CMK (cell line): ENCODE measurements around the gene FADS2.
"Not testable (repeated sequence)": the region's sequence is repeated elsewhere in the genome, so short reads cannot be mapped to it uniquely, and the experiment has no call there.

ENCODE experiments used
- DNase-seq: peaks from one replicate; pipeline ENCODE4 v3.0.0-alpha.2; 2010; ENCODE audit warnings: low read depth

The FADS2 gene

DNA sequence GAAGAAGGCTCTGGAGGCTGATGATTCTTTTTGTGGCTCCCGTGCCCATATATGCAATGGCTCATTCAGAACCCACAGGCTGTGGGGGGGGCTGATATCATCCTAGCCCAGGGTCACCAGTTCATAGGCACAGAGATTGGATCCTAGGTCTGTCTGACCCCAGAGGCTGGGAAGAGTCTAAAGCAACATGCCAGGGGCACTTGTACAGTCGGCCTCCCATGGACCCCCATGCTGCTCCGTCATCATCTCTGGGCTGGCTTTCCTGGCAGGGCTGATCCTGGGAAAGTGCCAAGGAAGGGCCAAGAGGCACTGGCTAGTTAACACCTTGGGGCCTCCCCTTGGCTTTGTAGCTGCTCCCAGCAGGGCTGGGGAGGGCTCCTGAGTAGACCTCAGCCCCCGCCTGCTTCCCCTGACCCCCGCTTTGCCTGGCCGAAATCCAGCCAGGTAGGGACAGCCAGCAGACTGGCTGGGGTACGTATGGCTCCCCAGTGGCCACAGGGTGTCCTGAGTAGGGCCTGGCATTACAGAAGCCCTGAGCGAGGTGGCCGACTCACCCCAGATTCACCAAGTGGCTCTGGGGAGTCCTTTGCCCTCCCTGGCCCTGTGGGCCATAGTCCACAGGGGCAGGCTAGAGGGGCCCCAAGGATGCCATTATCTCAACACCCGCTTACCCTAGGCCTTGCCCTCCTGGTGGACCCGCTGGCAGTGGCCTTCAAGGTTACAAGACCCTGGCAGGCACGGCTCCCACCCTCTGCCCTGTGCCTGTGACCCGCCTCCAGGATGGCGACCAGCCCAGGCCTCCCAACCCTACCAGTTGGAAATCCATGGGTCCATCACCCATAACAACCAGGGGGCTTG, 40.7 kb downstream of the FADS2 start:
- no peak for DNase-seq

DNA sequence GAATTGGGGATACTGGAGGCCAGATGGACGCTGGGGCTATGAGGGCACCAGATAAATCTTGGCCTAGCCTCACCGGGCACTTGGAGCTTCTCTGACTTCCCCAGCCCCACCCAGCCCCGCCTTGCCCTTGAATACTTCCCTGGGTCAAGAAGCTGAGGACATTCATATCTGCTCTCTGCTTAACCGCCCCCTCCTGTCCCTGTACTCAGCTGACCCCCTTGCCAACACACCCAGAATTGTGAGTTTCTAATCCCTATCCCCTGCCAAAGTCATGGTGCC, 41.3 kb downstream of the FADS2 start:
- DNase-seq, result no peak

DNA sequence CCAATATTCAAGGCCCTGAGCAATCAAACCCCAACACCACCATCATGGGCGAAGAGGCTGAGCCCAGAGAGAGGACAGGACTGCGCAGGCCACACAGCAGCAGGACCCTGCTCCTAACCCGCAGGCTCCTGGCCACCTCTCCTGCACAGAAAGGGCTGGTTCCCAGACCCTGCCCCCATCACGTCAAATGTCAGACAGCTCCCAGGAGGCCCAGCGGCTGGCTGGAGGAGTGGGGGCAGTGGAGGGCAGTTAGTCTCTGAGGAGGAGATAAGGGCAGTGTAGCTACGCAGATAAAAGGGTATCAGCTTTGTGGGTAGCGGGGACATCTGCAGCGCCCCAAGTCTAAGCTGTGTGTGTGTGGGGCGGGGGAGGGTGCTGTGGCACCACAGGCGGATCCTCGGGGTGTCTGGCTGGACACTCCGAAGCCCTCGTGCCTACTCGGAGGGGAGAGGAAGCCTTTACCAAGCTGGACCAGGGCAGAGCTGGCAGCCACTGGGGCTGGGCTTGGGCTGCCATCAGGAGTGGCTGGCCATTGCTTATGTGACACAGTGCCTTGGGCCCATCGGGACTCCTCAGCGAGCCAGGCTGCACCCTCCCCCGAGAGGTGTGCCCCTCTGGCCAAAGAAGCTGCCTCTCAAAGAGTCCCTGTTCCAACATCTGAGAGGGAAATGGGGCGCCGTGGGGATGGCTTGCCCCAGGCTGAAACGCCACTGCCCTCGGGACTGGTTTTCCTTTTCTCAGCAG, 41.8 kb downstream of the FADS2 start:
- peak; percentile 84 for DNase-seq

DNA sequence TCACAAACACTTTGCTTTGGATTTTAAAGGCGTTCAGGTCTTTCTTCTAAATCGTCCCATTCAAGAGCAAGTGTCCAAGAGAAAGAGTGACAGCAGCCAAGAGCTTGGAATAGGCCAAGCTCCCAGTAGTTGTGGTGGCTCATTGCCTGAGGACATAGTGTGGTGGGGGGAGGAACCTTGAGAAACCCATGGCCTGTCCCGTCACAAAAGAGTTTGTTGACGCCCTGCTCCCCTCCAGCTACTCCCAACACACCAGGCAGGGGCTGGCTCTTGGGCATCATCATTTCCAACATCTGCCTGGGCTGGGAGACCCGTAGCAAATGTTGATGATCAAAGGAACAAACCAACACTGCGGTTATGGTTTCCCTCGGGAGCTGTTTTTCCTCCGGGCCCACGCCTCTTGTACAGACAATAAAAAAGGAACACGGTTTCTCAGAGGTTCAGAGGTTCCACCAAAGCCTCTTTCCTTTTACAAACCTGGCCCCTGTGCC, 42.5 kb downstream of the FADS2 start:
- DNase-seq, result no peak

DNA sequence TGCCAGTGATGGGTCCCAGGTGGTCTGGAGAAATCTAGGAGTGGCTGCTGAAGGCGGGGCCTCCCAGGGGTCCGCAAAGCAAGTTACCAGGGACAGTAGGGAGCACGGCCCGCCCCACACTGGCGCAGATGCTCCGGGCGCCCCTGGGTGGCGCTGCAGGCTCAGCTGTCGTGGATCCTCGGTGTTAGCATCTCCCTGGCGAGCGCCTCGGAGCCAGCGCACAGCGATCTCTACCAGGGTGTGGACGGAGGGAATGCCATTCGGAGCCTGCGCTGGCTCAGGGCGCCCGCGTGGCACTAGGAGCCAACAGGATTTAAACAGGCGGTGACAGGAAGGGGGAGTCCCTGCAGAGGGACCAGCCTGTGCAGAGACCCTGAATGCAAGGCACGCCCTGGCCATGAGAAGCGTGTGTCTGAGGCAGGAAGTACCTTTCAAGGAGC, 43.1 kb downstream of the FADS2 start:
- no peak for DNase-seq

DNA sequence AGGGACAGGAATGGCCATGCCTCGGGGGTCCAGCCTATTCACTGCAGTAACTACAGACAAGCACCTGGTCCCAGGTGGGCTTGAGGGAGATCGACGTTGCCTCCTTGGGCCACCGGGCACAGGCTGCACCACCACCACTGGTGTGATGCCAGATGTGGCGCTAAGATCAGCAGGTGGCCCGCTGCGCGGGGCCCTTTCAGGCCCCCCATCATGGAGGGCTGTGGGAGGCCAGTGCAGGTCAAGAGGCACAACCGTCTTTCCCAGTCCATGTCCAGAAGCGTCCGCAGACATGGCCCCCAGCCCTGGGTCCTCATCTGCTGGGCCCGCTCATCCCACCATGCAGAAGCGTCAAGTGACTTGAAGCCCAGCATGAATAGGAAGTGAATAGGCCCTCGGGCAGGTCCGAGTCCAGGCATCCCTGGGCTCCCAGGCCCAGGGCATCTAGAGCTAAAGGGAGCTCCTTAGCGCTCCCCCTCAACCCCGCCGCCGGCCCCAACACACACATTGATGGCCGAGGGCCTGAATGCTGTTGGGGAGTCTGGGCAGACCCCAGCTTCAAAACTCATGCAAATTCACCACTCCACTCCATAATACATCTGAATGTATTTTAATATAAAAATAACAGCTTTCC, 45.0 kb downstream of the FADS2 start:
- DNase-seq, result no peak

DNA sequence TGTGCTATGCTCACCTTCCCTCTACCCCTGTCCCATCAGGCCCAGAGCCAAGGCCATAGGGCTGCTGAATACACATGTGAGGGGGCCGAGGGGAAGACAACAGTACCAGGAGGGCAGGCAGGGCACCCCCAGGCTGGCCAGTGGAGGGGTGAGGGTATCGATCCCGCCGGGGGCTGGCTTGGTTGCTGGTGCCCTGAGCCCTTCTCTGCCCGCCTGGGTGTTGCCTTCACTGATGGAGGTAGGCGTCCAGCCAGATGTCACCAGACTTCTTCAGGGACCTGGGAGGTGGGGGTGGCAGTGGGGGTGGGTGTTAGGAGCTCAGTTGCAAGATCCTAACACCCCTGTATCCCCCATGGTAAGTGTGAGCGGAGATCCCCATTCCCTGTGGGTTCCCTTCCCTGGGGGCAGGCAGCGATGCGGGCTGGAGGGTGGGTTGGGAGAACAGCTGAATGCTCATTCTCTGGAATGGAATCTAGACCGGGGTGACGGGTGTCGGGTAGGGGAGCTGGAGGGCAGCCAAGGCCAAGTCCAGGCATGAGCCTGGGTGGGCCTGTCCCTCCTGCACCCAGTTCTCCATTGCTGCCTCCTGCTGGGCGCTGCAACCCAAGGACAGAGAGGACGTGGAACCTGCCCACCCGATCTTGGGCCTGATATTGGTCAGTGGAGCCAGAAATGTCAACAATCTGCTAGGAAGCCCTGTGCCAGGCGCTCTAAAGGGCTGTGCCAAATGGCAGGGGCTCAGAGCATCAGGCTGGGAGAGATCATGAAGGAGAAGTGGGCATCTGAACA, 45.7 kb downstream of the FADS2 start:
- DNase-seq, result no peak

DNA sequence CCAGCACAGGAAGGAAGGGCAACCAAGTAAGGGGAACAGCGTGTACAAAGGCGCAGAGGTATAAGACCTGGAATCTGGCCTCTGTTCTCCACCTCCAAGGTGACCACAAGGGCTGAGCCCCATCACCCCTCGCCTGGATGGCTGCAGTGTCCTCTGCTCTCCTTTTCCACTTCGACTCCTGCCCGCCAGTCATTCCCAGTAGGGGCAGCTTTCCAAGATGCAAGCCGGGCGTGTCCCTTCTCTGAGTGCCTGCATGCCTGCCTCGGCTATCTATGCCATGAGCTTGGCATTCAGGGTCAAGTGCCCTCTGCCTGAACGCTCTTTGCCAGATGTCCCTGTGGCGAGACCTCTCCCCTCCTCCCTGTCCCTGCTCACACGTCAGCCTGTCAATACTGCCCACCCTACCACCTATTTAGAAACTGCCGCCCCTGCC, 46.3 kb downstream of the FADS2 start:
- DNase-seq, result no peak

DNA sequence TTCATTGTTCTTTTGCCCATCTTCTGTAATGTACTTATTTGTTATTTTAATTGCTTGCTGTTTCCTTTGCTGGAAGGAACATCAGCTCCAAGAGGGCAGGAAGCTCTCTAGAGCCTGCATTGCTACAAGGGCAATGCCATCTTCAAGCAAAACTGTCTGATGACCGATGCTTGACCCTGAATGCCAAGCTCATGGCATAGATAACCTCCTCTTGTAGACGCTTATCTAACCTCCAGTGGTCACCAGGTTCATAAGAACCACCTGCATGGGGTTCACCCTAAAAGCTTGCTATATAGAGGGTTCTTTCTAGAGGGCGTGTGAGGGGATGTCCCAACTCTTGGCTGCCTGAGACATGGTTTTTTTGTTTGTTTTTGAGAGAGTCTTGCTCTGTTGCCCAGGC, 46.8 kb downstream of the FADS2 start:
- no peak for DNase-seq

DNA sequence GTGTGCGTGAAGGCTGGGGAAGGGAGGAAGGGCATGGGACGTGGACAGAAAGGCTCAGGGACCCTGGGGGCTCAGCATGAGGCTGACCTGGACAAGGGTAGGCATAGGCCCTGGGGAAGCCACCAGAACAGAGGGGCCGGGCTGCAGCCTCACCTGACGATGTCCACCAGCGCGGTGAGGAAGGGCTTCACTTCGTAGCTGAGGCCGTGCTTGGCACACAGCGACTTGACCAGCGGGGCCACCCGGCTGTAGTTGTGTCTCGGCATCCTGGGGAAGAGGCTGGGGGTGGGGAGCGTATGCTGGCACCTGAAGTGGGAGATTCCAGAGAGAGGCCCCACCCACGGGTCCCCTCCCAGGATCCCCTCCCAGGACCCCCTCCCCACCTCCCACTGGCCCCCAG, 47.6 kb downstream of the FADS2 start:
- DNase-seq, result no peak

DNA sequence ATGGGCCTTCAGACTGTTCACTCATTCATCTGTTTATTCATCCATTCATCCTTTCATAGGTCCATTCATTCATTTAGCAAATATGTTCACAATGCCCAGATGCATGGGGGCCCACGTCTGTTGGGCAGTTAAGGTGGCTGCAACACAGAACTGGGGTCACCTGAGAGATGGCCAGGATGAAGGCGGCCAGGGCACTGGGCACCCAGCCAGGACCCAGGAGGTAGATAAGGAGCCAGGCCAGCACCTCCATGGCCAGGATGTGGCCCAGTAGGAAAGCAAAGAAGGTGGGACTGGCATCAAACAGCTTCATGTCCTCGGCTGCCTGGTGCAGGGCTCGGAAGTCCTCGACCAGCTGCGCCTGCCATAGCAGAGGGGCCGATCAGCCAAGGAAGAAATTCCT, 51.1 kb downstream of the FADS2 start:
- no peak for DNase-seq

DNA sequence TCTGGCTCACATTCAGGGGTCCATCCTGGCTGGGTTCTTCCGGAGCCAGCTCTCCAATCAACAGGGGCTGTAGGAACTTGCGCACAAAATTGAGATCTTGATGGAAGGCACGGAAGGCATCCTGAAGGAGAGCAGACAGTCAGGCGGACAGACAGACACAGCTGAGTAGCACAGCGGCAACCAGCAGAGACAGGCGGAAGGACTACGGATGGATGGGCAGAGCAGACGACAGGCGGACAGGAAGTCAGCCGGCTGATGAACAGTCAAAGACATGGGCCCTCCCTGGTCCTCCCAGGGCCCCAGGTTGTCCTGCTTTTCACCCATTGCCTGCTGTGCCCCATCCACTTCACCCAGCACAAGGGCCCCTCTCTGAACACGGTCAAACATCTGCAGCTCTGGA, 51.9 kb downstream of the FADS2 start:
- no peak for DNase-seq

DNA sequence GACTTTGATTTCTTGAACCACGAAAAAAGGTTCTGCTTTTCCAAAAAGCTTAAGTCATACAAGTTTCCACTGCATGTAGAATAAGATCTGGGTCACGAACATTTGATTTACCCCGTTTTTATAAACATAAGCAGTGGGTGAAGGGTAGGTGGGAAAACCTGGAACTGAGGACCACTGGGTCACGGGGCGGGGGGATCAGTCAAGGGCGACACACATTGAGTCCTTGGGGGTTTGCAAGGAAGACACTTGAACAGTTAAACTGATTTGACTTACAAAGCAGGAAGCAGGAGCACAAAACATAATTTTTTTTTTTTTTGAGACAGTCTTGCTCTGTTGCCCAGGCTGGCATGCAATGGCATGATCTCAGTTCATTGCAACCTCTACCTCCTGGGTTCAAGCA, 52.4 kb downstream of the FADS2 start:
- DNase-seq, result no peak

DNA sequence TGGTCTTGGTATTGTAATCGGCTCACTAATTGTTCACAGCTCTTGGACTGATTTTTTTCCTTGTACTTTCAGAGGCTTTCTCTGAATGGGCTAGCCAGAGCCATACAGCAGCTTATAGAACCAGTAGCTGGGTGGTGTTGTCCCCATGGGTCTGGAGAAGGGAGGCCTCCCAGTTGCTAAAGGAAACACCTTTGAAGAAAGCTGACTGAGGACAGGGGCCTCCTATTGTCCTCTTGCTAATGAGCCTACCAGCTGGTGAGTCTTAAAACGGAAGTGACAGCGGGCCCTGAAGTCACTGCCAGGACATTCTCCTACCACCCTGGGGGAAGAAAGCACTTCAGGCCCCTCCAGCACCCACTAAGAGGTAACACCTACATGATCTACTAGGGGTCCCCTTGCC, 53.3 kb downstream of the FADS2 start:
- DNase-seq, result no peak

DNA sequence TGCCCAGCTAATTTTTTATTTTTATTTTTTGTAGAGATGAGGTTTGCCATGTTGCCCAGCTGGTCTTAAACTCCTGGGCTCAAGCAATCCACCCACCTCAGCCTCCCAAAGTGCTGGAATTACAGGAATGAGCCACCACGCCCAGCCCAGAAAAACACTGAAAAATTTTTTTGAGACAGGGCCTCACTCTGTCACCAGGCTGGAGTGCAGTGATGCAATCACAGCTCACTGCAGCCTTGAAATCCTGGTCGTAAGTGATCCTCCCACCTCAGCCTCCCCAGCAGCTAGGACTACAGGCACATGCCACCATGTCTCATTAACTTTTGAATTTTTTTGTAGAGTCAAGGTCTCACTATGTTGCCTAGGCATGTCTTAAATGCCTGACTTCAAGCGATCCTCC, 54.2 kb downstream of the FADS2 start:
- DNase-seq, result not testable (repeated sequence)

DNA sequence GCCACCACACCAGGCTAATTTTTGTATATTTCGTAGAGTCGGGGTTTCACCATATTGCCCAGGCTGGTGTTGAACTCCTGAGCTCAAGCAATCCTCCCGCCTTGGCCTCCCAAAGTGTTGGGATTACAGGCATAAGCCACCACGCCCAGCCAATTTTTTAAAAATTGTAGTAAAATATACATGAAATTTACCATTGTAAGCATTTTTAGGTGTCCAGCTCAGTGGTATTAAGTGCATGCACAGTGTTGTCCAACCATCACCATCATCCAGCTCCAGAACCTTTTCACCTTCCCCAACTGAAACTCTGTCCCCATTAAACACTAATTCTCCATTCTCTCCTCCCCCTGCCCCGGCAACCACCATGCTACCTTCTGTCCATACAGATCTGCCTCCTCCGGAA, 54.8 kb downstream of the FADS2 start:
- no peak for DNase-seq

DNA sequence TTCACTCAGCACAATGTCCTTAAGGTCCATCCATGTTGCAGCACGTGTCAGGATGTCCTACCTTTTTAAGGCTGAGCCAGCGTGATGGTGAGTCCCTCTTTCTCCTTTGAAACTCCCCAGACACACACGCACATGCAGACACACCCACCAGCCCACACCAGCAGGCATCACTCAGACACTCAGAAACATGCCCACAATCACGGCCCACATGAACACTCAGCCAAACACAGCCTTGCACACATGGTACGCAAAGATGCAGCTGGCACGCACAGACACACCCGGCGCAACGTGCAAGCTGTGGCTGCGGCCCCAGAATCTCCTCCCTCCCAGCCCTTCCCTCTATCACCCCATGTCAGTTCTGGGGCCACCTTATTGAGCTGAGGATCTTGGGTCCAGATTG, 55.2 kb downstream of the FADS2 start:
- no peak for DNase-seq

DNA sequence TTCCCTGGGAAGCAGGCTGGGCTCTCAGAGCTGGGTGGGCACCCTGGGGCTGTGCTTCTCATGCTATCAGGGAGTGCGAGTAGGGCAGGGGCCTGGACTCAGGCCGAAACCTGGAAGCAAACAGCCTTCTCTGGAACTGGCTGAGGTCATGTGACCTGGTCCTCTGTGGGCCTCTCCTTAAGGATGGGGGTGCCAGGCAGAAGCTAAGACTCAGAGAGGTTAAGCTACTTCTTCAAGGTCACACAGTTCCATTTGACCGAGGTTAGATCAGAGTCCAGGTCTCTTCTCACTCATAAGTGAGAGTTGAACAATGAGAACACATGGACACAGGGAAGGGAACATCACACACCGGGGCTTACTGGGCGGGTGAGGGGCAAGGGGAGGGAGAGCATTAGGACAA, 55.8 kb downstream of the FADS2 start:
- DNase-seq, result no peak

DNA sequence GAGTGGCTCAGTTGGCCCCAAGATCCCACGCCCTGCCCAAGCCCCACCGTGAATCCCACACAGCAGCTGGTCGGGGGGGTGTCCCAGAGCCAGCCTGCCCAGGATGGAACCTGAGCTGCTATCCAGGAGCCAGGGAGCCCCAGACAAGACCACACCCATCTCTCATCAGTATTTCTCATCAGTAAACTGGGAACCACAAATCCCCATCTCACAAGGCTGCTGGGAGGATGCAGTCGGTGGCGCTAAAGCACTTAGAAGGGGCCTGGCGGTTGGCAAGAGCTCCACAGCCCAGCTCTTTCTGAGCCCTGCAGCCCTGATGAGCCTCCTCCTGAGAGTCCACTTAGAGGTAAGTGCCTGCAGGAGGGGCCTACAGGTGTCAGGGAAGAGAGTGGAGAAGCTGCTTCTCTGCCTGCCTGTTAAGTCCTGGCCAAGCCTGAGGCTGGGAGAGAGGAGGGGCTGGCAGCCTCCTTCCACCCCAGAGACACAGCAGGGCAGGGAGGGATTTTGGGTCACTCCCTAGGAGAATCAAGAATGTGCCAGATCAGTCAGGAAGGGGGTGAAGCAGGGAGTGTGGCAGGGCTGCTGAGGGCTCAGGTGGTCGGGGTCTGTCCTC, 57.2 kb downstream of the FADS2 start:
- DNase-seq, result no peak

DNA sequence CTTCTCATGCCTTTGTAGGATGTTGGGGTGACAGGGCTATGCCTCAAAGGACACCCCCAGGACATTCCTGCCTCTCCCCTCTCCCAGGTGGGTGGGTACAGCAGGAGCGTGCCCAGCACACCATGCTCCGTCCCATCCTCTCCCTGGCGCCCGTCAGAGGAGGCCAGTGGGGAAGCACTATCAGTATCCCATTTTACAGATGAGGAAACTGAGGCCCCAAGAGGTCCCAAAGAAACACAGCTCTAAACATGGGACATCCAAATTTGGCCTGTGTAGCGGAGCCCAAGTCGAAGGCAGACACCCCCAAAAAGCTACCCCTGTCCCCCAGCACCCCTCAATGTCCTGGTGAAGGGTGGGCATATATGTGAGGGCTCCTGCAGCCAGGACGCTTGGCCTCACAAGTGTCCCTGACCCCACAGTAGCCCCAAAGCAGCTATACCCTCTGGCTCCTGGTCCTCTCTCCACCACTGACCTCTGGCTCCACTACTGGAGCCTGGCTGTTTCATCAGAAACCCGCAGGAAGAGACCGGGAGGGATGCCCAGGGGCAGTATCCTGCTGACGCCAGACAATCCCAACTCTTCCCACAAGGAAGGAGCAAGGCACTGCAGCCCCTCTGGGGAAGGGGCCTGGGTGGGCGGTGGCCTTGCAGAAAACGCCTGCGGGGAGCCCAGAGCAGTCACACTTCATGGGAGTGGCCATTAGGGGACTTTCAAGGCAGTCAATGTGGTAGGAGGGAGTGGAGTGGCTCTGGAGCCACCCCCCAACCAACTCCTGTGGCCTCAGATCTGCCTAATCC, 57.9 kb downstream of the FADS2 start:
- no peak for DNase-seq

DNA sequence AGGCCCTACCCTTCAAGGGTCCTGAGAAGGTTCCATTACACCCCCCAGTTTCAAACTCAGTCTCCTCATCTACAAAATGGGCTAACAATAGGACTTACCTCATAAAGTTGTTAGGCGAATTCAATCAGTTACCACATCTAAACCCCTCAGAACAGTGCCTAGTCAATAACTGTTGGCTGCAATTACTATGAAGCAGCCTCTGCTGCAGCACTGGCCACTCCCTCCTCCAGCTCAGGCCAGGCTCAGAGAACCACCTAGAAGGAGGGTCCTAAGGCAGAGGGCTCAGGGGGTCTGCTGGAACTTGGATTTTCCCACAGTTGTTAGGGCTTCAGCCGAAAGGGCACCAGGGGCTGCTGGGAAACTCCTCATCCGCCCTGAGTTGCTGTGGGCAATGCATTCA, 58.5 kb downstream of the FADS2 start:
- no peak for DNase-seq
